SH-SY5Y (cell line): ENCODE data around the gene TMEM120B.

Experiments
- GATA2 ChIP-seq: IDR thresholded peaks from 2 replicates; pipeline ENCODE4 v1.6.1; 2011; ENCODE audit warnings: mild to moderate bottlenecking, low read depth, low read length
- GATA3 ChIP-seq: IDR thresholded peaks from 2 replicates; pipeline ENCODE4 v1.6.1; 2011; ENCODE audit warnings: low read depth, mild to moderate bottlenecking, low read length, moderate library complexity

Gene TMEM120B

GRCh38 chr12:121806546-121807423 is 94.2 kb downstream of the TMEM120B start:
- TF ChIP-seq GATA3 (no peak), GATA2 (no peak)

- no peak for TF ChIP-seq GATA2
- TF ChIP-seq GATA3 = no peak
Measured at GRCh38 chr12:121807642-121808347, 95.2 kb downstream of the TMEM120B start.

GRCh38 chr12:121808623-121809022 is 96.1 kb downstream of the TMEM120B start:
- no peak for TF ChIP-seq GATA3
- no peak for TF ChIP-seq GATA2

- no peak for TF ChIP-seq GATA2
- no peak for TF ChIP-seq GATA3
Measured at GRCh38 chr12:121809712-121810116, 97.2 kb downstream of the TMEM120B start.

- TF ChIP-seq GATA3 (no peak), GATA2 (no peak)
Measured at GRCh38 chr12:121810234-121810817, 97.8 kb downstream of the TMEM120B start.

GRCh38 chr12:121810833-121811433 is 98.4 kb downstream of the TMEM120B start:
- TF ChIP-seq GATA3 = no peak
- TF ChIP-seq GATA2 = no peak

- TF ChIP-seq GATA2 (no peak), GATA3 (no peak)
Measured at GRCh38 chr12:121811434-121812319, 99.1 kb downstream of the TMEM120B start.

- TF ChIP-seq GATA2 = no peak
- no peak for TF ChIP-seq GATA3
Measured at GRCh38 chr12:121812320-121812871, 99.8 kb downstream of the TMEM120B start.

- no peak for TF ChIP-seq GATA2
- TF ChIP-seq GATA3 = no peak
Measured at GRCh38 chr12:121812921-121813896, 100.7 kb downstream of the TMEM120B start.

- TF ChIP-seq GATA2 = no peak
- TF ChIP-seq GATA3 = no peak
Measured at GRCh38 chr12:121813951-121814350, 101.4 kb downstream of the TMEM120B start.

GRCh38 chr12:121814429-121815119 is 102.0 kb downstream of the TMEM120B start:
- no peak for TF ChIP-seq GATA3
- no peak for TF ChIP-seq GATA2

GRCh38 chr12:121815263-121815662 is 102.7 kb downstream of the TMEM120B start:
- TF ChIP-seq GATA3 (no peak), GATA2 (no peak)
